IMR-90 (cell line): ENCODE results near the gene SLC22A31.

Source experiments
- CEBPB ChIP-seq: IDR thresholded peaks from 2 replicates; pipeline ENCODE4 v1.6.1; 2012; ENCODE audit warnings: low read depth, low read length, improper control_type of control experiment
- CTCF ChIP-seq: conservative IDR thresholded peaks from 2 replicates; pipeline ENCODE4 v1.5.1; 2012; ENCODE audit warnings: mild to moderate bottlenecking, low read depth, low read length, improper control_type of control experiment
- ELK1 ChIP-seq: fragments of 150-350 bp; IDR thresholded peaks from 2 replicates; pipeline ENCODE4 v1.6.1; 2016; ENCODE audit warnings: low read depth, mild to moderate bottlenecking, low read length, moderate library complexity, borderline replicate concordance
- MXI1 ChIP-seq: IDR thresholded peaks from 2 replicates; pipeline ENCODE4 v1.6.1; 2012; ENCODE audit warnings: low read depth, mild to moderate bottlenecking, low read length, moderate library complexity, borderline replicate concordance
- POLR2A ChIP-seq: IDR thresholded peaks from 2 replicates; pipeline ENCODE4 v1.6.1; 2012; ENCODE audit warnings: mild to moderate bottlenecking, low read depth, low read length
- RAD21 ChIP-seq: IDR thresholded peaks from 2 replicates; pipeline ENCODE4 v1.6.1; 2012; ENCODE audit warnings: low read length, improper control_type of control experiment
- RCOR1 ChIP-seq: IDR thresholded peaks from 2 replicates; pipeline ENCODE4 v1.6.1; 2012; ENCODE audit warnings: mild to moderate bottlenecking, low read length, improper control_type of control experiment; ENCODE audit not compliant: insufficient replicate concordance
- RFX5 ChIP-seq: IDR thresholded peaks from 2 replicates; pipeline ENCODE4 v1.8.0; 2012; ENCODE audit warnings: low read depth, mild to moderate bottlenecking, low read length, moderate library complexity
- SMC3 ChIP-seq: fragments of 150-350 bp; IDR thresholded peaks from 2 replicates; pipeline ENCODE4 v1.6.1; 2016; ENCODE audit warnings: low read depth, mild to moderate bottlenecking, antibody characterized with exemption, low read length, moderate library complexity
- TF ChIP-seq, protein P1 (sequence below): fragments of 150-350 bp; IDR thresholded peaks from 2 replicates; pipeline ENCODE4 v1.6.1; 2017; ENCODE audit warnings: mild to moderate bottlenecking, antibody characterized with exemption, low read length, low read depth

- no peak for TF ChIP-seq CTCF
- TF ChIP-seq RFX5, result no peak
- no peak for TF ChIP-seq MXI1
- TF ChIP-seq, protein P1, sequence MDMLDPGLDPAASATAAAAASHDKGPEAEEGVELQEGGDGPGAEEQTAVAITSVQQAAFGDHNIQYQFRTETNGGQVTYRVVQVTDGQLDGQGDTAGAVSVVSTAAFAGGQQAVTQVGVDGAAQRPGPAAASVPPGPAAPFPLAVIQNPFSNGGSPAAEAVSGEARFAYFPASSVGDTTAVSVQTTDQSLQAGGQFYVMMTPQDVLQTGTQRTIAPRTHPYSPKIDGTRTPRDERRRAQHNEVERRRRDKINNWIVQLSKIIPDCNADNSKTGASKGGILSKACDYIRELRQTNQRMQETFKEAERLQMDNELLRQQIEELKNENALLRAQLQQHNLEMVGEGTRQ, result peak; percentile 48; the same call in 1 of the 2 replicates
- no peak for TF ChIP-seq RAD21
- no peak for TF ChIP-seq POLR2A
- no peak for TF ChIP-seq SMC3
- TF ChIP-seq ELK1, result no peak
- no peak for TF ChIP-seq RCOR1
- TF ChIP-seq CEBPB, result no peak
Observed at GRCh38 chr16:89187770-89188392, 12.5 kb downstream of the SLC22A31 start.
